ENCODE measurements around the gene APBB2. TPM values are rescaled to one million over a fixed set of nuclear protein-coding genes. Genes with fewer than 3 reads are reported as not detected.

APBB2 gene
- total and polyA plus RNA-seq, 2 donors (not counting 1 experiment from before 2014, with no cell fraction given), result 4.4 to 15.8 TPM

DNA sequence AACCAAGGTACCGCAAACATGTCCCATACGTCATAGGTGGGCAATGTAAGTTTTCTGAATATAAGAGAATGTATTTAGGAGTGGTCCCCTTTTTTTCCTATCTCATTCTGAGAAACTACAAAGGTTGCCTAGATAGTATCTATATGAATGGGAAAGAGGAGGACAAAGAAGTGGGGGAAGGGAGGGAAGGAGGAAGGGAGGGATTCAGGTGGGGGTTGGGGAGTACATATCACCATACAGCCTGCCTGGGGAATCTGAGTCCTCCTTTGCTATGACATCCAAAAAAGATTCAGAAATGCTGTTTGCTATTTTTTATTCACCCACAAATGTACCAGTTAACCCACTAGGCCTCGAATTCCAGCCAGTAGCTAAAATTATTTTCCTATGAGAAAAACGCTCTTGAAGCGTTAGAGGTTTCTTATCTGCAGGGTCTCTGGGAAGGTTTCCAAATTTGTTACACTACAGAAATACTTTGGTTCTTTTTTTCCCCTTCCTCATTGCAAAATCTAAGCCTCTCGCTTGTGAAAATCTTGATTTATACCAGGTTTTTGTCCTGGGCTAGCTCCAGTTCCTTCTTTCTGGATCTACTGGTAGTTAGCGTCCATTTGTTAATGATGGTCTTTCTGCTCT lies 251.7 kb downstream of the APBB2 start:
- H3K27me3 Mint-ChIP-seq, result no peaks in the 10 kb centered on the region
- H3K27ac ChIP-seq (ENCODE audit: low read length in 2 of 2), result no peak overlapping the region
- 78% methylated on average over 3 of the region's 7 CpGs for WGBS (ENCODE audit: insufficient coverage)
- no peaks in the 10 kb centered on the region for H3K27me3 ChIP-seq (replicated peaks in 1 of 4; ENCODE audit: control extremely low read depth in 1 of 4, control insufficient read depth in 3 of 4, insufficient read depth in 4 of 4, low read length in 3 of 4)
- TF ChIP-seq EZH2 (IDR thresholded peaks at IDR 0.05; ENCODE audit: borderline replicate concordance, insufficient read depth, low read depth, low read length, poor library complexity, severe bottlenecking), result no peak
- TF ChIP-seq, protein P1, sequence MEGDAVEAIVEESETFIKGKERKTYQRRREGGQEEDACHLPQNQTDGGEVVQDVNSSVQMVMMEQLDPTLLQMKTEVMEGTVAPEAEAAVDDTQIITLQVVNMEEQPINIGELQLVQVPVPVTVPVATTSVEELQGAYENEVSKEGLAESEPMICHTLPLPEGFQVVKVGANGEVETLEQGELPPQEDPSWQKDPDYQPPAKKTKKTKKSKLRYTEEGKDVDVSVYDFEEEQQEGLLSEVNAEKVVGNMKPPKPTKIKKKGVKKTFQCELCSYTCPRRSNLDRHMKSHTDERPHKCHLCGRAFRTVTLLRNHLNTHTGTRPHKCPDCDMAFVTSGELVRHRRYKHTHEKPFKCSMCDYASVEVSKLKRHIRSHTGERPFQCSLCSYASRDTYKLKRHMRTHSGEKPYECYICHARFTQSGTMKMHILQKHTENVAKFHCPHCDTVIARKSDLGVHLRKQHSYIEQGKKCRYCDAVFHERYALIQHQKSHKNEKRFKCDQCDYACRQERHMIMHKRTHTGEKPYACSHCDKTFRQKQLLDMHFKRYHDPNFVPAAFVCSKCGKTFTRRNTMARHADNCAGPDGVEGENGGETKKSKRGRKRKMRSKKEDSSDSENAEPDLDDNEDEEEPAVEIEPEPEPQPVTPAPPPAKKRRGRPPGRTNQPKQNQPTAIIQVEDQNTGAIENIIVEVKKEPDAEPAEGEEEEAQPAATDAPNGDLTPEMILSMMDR (IDR thresholded peaks at IDR 0.05), result no peak
- H3K4me1 ChIP-seq (ENCODE audit: control insufficient read depth in 2 of 2, insufficient read depth in 2 of 2, low read length in 2 of 2), result no peaks in the 10 kb centered on the region
- no peaks in the 10 kb centered on the region for H3K36me3 ChIP-seq (replicated peaks in 1 of 2; ENCODE audit: control extremely low read depth in 1 of 2, control insufficient read depth in 1 of 2, extremely low read depth in 1 of 2, insufficient read depth in 2 of 2, low read length in 1 of 2)
- intact Hi-C loops (cut with micrococcal nuclease), result no loop called here
- H4K20me1 ChIP-seq (ENCODE audit: control insufficient read depth, insufficient read depth, low read length, poor library complexity, severe bottlenecking), result no peaks in the 10 kb centered on the region
- H3K9ac ChIP-seq (ENCODE audit: low read length), result no peak overlapping the region
- no peak overlapping the region for H3K27ac Mint-ChIP-seq
- H3K9me3 Mint-ChIP-seq (ENCODE audit: insufficient read depth), result no peaks in the 10 kb centered on the region
- H3K4me3 ChIP-seq (ENCODE audit: control extremely low read depth in 1 of 5, extremely low read depth in 1 of 5, insufficient read depth in 1 of 5, low read depth in 2 of 5, low read length in 4 of 5), result no peak overlapping the region
- ATAC-seq (ENCODE audit: low read depth) (no peak), DNase-seq (no peak)
- no peak overlapping the region for H3K4me3 Mint-ChIP-seq
- peaks cover 0 to 20% (median 0%) of the 10 kb centered on the region in 3 donors for H3K9me3 ChIP-seq (ENCODE audit: control extremely low read depth in 1 of 3, control insufficient read depth in 2 of 3, insufficient read depth in 1 of 3, low read length in 2 of 3)
- POLR2A ChIA-PET, result no interaction called here
- no peak overlapping the region for H2AFZ ChIP-seq (ENCODE audit: insufficient read depth, low read depth, low read length, poor library complexity, severe bottlenecking)
- no peaks in the 10 kb centered on the region for H3K4me1 Mint-ChIP-seq
- CTCF ChIA-PET, result no interaction called here
- no peak overlapping the region for H3K4me2 ChIP-seq (replicated peaks; ENCODE audit: low read depth, low read length, poor library complexity, severe bottlenecking)
- no peaks in the 10 kb centered on the region for H3K79me2 ChIP-seq (ENCODE audit: control insufficient read depth, insufficient read depth, low read length)

DNA sequence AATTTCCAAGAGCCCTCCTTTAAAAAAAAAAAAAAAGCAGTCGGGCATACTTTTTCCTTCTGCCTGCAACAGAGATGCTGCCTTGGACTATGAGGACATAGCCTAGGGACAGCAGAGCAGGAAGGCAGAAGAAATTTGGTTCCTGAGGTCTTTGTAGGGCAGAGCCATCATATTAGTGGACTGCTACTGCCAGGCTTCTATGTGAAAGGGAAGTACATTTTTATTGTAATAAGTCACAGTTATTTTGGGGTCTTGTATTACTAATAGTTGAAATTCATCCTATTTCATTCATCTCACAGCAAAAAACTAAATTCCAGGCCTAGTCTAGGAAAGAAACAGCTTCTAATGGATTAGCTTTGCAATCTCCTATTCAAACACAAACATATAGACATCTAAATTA lies 253.4 kb downstream of the APBB2 start:
- DNase-seq, result no peak
- no peak overlapping the region for H2AFZ ChIP-seq (ENCODE audit: insufficient read depth, low read depth, low read length, poor library complexity, severe bottlenecking)
- H3K4me3 ChIP-seq (ENCODE audit: control extremely low read depth in 1 of 5, extremely low read depth in 1 of 5, insufficient read depth in 1 of 5, low read depth in 2 of 5, low read length in 4 of 5), result no peak overlapping the region
- peaks cover 0 to 4% (median 0%) of the 10 kb centered on the region in 3 donors for H3K9me3 ChIP-seq (ENCODE audit: control extremely low read depth in 1 of 3, control insufficient read depth in 2 of 3, insufficient read depth in 1 of 3, low read length in 2 of 3)
- CTCF ChIA-PET, result no interaction called here
- no peaks in the 10 kb centered on the region for H3K79me2 ChIP-seq (ENCODE audit: control insufficient read depth, insufficient read depth, low read length)
- H3K4me1 ChIP-seq (ENCODE audit: control insufficient read depth in 2 of 2, insufficient read depth in 2 of 2, low read length in 2 of 2), result no peaks in the 10 kb centered on the region
- H4K20me1 ChIP-seq (ENCODE audit: control insufficient read depth, insufficient read depth, low read length, poor library complexity, severe bottlenecking), result no peaks in the 10 kb centered on the region
- POLR2A ChIA-PET, result no interaction called here
- Mint-ChIP-seq H3K4me1 (no peaks in the 10 kb centered on the region), H3K27me3 (no peaks in the 10 kb centered on the region), H3K4me3 (no peak overlapping the region), H3K27ac (no peak overlapping the region), H3K9me3 (ENCODE audit: insufficient read depth) (no peaks in the 10 kb centered on the region)
- WGBS (ENCODE audit: insufficient coverage), result 100% methylated on average over 1 of the region's 1 CpG
- H3K4me2 ChIP-seq (replicated peaks; ENCODE audit: low read depth, low read length, poor library complexity, severe bottlenecking), result no peak overlapping the region
- no peak overlapping the region for H3K9ac ChIP-seq (ENCODE audit: low read length)
- H3K36me3 ChIP-seq (replicated peaks in 1 of 2; ENCODE audit: control extremely low read depth in 1 of 2, control insufficient read depth in 1 of 2, extremely low read depth in 1 of 2, insufficient read depth in 2 of 2, low read length in 1 of 2), result no peaks in the 10 kb centered on the region
- intact Hi-C loops (cut with micrococcal nuclease), result no loop called here
- H3K27ac ChIP-seq (ENCODE audit: low read length in 2 of 2), result no peak overlapping the region
- H3K27me3 ChIP-seq (replicated peaks in 1 of 4; ENCODE audit: control extremely low read depth in 1 of 4, control insufficient read depth in 3 of 4, insufficient read depth in 4 of 4, low read length in 3 of 4), result no peaks in the 10 kb centered on the region
- TF ChIP-seq EZH2 (IDR thresholded peaks at IDR 0.05; ENCODE audit: borderline replicate concordance, insufficient read depth, low read depth, low read length, poor library complexity, severe bottlenecking), result no peak
- TF ChIP-seq, protein P1 (IDR thresholded peaks at IDR 0.05), result no peak
- ATAC-seq (ENCODE audit: low read depth), result no peak
